Fibroblast of the aortic adventitia (primary cell): ENCODE results near the gene ADGRF5. TPM values are rescaled to one million over a fixed set of nuclear protein-coding genes. Genes with fewer than 3 reads are reported as not detected.

ENCODE experiments used
- DNase-seq: peaks from one replicate; pipeline ENCODE4 v3.0.0-alpha.2; 2010; ENCODE audit warnings: low read depth
- H3K4me3 ChIP-seq: 2 replicates; pipeline ENCODE4 v1.5.1; 2011; ENCODE audit warnings: low read depth, mild to moderate bottlenecking, control low read depth, low read length, moderate library complexity
- CTCF ChIP-seq: IDR thresholded peaks from 2 replicates; pipeline ENCODE4 v1.5.1; 2011; ENCODE audit warnings: mild to moderate bottlenecking, low read length, control low read depth, inconsistent platforms; ENCODE audit not compliant: insufficient read depth
- total RNA-seq: library from RNA; depleted of rRNA; stranded (reverse); fragments of >200 nt; gene quantifications from 2 replicates; pipeline ENCODE4 v1.2.3, GENCODE V29; 2012; ENCODE audit warnings: low replicate concordance

Gene ADGRF5
- total RNA-seq, 1 donor: under 0.01 TPM

- no peak overlapping the region for H3K4me3 ChIP-seq
- no peak for TF ChIP-seq CTCF
- no peak for DNase-seq
These were observed 33.7 kb downstream of the ADGRF5 start for GRCh38 chr6:46888031-46888430.

DNA sequence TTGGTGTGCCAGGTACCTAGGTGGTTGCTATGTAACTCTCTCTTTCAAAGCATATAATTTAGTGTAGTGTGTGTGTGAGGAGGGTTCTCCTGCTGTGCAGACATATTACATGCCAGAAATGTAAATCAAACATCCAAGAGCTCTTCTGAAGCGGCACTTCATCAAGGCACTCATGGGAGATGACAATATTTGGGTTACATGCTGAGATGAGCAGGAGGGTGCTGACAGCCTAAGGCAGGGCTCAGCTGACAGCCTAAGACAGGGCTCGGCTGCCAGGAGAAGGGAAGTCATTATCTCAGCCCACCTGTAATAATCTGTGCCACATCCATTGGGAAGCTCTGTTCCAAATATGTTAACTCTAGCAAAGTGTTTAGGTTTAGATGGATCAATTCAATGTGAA, 39.1 kb downstream of the ADGRF5 start:
- no peak for TF ChIP-seq CTCF
- DNase-seq: no peak
- no peak overlapping the region for H3K4me3 ChIP-seq

DNA sequence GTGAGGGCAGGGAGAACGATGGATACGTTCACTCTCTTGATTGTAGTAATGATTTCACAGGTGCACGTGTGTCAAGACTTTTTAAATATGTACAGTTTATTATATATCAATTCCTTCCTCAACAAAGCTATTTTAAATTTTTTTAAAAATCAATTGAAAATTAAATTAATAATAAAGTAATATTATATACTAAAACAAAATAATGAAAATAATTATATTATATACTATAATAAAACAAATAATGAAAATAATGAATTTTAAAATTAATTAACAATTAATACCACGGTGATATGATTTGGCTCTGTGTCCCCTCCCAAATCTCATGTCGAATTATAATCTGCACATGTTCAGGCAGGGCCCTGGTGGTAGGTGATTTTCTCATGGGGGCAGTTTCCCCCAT, 42.7 kb downstream of the ADGRF5 start:
- DNase-seq: no peak
- TF ChIP-seq CTCF: no peak
- H3K4me3 ChIP-seq: no peak overlapping the region

- TF ChIP-seq CTCF: no peak
- peak; percentile 24 for DNase-seq
- H3K4me3 ChIP-seq: no peak overlapping the region
These were observed 45.6 kb downstream of the ADGRF5 start for GRCh38 chr6:46876126-46876525.

GRCh38 chr6:46867411-46867810, 54.3 kb downstream of the ADGRF5 start:
- no peak overlapping the region for H3K4me3 ChIP-seq
- no peak for DNase-seq
- TF ChIP-seq CTCF: no peak

DNA sequence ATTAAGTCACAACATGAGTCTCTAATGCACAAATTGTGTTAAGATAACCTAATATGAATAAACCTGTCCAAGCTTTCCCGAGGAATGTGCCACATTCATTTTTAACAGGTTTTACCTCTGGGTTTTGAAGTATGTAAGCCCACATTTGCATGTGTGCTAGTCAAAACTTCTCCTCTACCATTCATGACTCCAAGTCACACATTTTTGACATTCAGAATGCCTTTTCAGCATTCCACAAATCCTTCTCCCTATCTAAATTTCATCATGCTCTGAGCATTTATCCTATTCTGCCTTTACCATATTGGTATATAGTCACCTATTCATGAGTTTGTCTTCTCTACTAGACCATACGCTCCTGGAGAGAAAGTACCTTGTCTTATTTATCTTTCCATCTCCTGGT, 56.5 kb downstream of the ADGRF5 start:
- DNase-seq: no peak
- H3K4me3 ChIP-seq: no peak overlapping the region
- no peak for TF ChIP-seq CTCF

GRCh38 chr6:46863791-46864190, 57.9 kb downstream of the ADGRF5 start:
- no peak for TF ChIP-seq CTCF
- DNase-seq: no peak
- H3K4me3 ChIP-seq: no peak overlapping the region
